Hematopoietic multipotent progenitor cell treated with erythropoietin and hydrocortisone succinate and interleukin-3 and kit ligand, for 4 days (in vitro differentiated cells): ENCODE measurements around the gene TMEM203.
A peak's percentile ranks its signal among the peaks of the same experiment; 100 is the strongest.

ENCODE experiments used
- DNase-seq: peaks from one replicate; pipeline ENCODE4 v3.0.0-alpha.2; 2015

TMEM203 gene

DNA sequence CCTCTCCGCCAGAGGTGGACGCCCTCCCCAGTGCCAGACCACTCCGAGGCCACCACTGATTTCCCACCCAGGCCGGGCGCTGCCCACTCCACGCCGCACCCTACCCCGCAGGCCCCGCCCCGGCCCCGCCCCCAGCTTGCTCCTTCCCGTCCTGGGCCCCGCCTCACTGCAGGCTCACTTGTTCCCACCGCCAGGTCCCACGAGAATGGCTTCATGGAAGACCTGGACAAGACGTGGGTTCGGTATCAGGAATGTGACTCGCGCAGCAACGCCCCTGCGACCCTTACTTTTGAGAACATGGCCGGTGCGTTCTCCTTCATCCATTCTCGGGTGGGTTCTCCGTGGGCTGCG lies 42.1 kb downstream of the TMEM203 start:
- DNase-seq: no peak

DNA sequence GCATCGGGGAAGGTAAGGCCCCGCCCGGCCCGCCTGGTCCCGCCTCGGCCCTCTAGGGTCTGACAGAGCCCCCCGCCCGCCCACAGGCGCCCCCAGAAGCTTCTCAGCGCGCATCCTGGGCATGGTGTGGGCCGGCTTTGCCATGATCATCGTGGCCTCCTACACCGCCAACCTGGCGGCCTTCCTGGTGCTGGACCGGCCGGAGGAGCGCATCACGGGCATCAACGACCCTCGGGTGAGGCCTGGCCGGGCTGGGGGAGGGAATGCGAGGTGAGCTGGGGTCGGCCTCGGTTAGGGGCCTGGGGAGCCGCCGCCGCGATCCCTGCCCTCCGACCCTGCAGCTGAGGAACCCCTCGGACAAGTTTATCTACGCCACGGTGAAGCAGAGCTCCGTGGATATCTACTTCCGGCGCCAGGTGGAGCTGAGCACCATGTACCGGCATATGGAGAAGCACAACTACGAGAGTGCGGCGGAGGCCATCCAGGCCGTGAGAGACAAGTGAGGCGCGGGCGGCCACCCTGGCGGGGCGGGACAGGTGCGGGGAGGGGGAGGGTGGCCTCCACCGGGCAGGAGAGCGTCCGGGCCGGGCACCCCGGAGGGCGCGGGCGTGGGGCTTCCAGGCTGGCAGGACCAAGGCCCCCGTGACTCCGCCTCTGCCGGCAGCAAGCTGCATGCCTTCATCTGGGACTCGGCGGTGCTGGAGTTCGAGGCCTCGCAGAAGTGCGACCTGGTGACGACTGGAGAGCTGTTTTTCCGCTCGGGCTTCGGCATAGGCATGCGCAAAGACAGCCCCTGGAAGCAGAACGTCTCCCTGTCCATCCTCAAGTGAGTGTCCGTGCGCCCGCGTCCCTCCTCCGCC lies 42.7 kb downstream of the TMEM203 start:
- DNase-seq: peak; percentile 40

DNA sequence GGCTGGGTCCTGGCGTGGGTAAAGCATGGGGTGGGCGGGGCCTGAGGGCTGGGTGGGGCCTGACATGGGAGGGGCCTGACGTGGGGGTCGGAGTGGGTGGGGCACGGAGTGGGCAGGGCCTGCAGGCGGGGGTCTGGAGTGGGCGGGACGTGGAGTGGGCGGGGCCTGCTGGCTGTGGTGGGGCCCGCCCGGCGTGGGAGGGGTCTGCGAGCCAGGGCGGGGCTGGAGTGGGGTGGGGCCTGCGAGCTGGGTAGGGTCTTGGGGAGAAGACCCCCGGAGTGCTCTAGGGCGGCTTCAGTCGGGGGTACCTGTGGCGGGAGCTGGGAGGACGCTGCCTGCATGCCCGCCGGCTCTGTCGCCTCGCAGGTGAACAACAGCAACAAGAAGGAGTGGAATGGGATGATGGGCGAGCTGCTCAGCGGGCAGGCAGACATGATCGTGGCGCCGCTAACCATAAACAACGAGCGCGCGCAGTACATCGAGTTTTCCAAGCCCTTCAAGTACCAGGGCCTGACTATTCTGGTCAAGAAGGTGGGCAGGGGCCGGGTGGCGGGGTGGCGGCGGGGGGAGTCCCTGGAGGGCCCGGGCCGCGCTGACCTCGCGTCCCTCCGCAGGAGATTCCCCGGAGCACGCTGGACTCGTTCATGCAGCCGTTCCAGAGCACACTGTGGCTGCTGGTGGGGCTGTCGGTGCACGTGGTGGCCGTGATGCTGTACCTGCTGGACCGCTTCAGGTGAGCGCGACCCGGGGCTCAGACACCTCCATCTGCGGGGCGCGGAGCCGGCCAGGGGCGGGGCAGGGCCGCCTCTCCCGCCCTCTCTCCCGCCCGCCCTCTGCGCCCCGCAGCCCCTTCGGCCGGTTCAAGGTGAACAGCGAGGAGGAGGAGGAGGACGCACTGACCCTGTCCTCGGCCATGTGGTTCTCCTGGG lies 43.6 kb downstream of the TMEM203 start:
- peak; percentile 41 for DNase-seq

DNA sequence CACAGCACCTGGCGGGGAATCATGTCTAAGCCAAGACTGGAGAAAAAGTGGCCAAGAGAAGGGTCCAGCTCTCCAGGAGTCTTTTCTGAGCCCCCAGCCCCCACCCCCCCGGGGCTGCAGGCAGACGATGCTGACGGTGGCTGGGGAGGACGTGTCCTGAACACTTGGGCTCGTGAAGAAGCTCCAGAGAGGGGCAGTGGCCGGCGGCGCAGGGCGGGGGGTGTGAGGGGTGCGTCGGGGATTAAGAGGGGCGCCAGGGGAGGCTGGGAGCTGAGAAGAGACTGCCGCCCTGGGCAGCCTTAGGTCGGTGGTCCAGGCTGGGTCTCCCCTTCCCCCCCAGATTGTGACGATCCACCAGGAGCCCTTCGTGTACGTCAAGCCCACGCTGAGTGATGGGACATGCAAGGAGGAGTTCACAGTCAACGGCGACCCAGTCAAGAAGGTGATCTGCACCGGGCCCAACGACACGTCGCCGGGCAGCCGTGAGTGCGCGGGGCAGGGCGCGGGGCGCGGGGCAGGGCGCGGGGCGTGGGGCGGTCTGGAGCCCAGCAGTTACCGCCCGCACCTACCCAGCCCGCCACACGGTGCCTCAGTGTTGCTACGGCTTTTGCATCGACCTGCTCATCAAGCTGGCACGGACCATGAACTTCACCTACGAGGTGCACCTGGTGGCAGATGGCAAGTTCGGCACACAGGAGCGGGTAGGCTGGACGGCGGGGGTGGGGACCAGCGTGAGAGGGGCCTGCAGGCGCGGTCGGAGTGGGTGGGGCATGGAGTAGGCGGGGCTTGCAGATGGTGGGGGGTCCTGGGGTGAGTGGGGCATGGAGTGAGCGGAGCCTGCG lies 44.5 kb downstream of the TMEM203 start:
- no peak for DNase-seq

DNA sequence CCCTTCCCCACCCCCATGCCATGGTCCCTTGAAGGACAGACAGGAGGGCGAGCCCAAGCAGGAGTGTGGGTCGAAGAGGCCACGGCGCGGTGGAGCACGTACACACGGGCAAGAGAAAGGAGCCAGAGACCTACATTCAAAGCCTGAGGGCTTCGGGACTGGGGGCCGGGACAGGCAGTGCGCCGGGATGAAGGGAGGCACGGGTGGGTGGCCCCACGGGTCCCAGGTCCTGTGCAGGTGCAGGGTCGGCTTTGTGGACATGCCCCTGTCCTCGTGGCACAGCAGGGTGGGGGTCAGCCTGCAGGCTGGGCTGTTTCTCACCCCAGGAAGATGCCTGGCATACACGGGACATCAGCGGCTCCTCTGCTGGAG lies 45.4 kb downstream of the TMEM203 start:
- no peak for DNase-seq

DNA sequence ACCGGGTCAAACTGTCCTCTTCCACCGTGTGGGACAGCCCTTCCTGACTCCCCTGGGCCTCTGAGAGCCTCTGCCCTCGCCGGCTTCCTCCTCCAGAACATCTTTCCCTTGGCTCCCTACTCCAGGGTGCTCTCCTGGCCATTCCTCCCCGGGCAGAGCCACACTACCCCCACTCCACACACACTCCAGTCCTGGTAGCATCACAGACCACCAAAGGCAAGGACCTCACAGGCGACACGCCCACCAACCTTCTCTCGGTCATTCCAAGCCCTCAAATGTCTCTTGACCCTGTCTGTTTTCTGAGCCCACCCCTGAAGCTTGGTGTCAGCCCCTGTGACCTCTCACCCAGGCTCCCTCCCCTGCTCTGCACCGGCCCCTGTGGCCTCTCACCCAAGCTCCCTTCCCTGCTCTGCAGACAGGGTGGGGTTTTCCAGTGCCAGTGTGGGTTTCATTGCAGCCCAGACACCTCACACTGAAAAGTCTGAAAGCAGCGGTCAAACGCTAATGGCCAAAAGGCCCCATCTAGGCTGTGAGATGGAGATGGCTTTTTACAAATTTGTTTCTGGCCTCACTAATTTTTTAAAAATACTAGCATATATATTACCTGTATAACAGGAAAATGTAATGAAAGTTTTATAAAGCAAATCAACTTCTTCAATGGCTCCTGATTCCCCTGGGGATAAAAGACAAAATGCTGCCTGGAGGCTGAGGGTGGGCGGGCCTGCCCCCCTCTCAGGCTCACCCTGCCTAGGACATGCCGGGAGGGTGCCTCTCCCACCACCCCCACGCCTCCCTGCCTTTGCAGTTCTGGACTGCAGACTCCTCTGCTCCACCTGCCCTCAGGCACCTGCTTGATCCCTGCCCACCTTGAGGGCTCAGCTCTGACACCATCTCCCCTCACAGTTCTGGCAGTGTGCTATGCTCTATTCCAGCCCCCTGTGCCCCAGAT lies 46.1 kb downstream of the TMEM203 start:
- DNase-seq: no peak

DNA sequence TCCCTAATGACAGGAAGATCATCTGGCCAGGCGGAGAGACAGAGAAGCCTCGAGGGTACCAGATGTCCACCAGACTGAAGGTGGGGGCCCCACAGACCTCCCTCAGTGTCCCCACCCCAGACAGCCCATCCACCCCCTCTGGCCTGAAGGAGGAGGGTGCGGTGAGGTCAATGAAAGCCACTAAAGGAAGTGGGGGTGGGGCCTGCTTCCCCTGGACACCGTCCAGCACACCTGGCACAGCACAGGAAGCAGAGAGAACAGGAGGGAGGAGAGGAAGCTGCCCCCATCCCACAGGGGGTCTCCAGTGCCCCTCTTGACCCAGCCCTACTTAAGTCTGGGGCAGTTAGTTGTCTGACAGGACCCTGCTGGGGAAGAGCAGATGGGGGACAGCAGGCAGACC lies 46.8 kb downstream of the TMEM203 start:
- no peak for DNase-seq

DNA sequence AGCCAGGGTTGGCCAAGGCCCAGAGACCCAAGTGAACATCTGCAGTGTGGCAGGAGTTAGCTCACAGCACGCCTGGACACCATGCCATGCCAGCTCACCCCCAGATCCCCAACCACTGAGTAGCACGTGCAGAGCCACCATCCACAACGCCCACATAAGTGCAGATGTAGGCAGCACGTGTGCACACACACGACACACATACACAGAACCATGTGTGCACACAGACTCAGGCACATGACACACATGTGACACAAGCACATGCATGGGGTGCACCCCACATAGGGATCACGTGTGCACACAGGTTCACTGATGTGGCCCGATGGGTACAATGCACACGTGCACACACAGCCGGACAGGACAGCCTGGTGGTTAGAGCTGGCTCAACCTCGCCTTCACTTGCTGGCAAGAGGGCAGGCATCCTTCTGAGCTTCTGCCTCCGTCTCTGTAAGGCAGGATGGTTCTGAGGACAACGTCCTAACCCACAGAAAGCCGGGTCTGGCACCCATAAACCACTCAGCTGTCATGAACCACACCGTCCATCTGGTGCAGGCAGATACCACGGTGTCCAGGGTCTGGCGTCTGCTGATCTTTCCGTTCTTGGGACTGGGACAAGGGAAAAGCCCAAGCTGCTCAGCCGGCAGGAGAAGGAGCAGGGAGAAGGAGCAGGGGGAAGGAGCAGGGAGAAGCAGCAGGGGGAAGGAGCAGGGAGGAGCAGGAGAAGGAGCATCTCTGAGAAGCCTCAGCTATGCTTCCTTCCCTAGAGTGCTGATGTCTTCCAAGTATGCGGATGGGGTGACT lies 47.6 kb downstream of the TMEM203 start:
- DNase-seq: no peak

DNA sequence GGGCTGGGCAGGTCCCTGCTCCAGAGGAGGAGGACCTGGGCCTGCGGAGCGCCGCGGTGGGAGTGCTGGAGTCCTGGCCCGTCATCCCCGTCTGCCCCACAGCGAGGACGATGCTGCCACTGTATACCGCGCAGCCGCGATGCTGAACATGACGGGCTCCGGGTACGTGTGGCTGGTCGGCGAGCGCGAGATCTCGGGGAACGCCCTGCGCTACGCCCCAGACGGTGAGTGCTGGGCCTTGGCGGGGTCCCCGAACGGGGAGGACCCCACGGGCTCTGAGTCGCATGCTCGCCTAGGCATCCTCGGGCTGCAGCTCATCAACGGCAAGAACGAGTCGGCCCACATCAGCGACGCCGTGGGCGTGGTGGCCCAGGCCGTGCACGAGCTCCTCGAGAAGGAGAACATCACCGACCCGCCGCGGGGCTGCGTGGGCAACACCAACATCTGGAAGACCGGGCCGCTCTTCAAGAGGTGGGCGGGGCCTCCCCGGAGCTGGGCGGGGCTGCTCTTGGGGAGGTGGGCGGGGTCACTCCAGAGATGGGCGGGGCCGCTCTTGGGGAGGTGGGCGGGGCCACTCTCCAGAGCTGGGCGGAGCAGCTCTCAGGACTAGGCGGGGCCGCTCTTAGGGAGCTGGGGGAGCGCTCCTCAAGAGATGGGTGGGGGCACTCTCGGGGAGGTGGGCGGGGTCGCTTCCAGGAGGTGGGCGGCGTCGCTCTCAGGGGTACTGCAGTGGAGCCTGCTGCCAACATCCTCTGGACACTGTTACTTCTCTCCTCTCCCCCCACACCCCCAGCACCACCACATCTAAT lies 48.7 kb downstream of the TMEM203 start:
- peak; percentile 79 for DNase-seq
